Measurements from ENCODE around the gene C1S.

Gene C1S

DNA sequence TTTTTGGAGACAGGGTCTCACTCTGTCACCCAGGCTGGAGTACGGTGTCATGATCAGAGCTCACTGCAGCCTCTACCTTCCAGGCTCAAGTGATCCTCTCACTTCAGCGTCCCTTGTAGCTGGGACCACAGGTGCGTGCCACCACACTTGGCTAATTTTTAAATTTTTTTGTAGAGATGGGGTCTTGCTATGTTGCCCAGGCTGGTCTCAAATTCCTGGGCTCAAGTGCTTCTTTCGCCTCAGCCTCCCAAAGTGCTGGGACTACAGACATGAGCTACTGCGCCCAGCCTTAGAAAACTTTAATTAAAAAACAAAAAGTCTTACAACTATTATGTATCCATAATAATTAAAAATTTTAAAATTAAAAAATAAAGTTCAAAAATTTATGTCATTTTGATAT is 46.7 kb downstream of the C1S start:
- FAIRE-seq: peak; percentile 80

DNA sequence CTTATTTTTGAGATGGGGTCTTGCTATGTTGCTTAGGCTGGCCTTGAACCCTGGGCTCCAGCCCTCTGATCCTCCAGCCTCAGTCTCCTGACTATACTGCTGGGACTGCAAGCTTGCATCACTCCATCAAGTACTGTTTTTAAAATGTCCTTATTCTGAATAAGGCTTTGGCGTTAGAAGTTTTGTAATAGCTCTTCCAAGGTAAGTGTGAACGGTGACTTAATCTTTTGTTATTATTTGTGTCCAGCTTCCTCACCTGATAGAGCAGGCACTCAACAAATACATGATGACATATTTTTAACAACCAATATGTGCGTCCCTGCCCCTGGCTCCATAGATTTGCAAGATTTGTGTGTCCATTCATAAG is 47.1 kb downstream of the C1S start:
- no peak for FAIRE-seq

DNA sequence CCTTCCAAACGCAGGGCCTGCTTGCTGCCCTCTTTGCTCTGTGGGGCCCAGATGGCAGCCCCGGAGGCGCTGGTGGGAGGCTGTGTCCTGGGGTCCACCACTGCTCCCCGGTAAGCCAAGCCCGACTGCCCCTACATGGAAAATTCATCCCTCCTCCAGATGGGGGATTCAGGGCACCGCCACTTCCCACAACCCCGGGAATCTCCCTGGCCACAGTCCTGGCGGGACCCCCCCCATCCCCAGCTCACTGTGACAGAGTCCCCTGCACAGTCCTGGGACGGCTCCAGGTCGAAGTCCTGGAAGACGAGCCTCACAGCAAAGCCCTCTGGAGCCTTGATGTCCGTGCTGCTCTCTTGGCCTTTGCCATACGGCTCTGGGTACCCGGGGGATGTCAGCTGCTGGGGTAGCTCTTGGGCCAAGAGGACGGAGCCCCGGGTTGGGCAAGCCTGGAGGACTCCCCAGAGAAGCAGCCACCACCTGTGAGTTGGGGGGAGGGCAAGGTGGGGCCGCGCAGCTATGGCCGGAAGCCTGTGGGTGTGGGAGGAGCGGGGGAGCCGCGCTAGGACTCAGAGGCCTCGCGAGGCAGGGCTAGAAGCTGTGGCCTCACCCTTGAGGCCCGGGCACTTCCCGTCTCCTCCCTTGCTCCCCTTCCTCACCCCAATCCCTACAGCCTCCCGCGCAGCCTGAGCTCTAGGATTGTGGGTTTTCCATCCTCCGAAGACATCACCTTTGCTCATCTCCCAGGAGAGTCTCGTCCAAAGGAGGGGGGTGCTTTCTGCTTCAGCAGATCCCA is 47.7 kb downstream of the C1S start:
- FAIRE-seq: no peak

- FAIRE-seq: peak; percentile 30
Observed at GRCh38 chr12:7108796-7109571, 48.5 kb downstream of the C1S start, which contains the start of gene C1RL. Gene C1RL, minus strand, starts transcription at chr12:7109214. Its CDS starts 34 bp downstream, at chr12:7109180.

DNA sequence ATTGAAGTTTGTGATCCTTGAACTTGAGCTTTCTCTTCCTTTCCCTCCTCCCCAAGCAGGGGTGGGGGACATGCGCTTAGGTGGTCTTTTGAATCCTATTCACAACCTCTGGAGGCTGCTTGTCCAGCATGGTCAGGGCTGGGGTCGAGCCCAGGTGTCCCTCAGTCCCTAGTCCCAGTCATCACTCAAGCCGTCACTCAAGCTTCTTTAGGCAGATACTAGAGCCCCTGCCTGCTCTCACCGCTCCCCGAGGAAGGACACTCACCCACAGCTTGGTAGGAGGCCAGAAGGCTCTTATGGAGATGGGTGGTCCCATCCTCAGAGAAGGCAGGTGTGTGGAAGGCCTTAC is 49.0 kb downstream of the C1S start:
- no peak for FAIRE-seq

- no peak for FAIRE-seq
Observed at GRCh38 chr12:7110661-7111060, 50.1 kb downstream of the C1S start.

DNA sequence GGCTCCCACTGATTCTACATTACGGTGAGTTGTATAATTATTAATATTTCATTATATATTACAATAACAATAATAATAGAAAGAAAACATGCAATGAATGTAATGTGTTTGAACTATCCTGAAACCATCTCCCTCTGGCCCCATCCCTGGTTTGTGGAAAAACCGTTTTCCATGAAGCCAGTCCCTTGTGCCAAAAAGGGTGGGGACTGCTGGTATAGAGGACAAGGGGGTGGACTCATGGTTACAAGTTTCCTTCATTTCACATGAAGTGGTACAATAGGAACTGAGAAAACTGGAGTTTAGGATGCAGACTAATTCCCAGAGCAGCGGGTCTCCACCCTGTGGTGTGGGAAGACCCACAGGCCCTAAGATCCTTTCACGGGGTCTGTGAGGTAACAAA is 51.5 kb downstream of the C1S start:
- no peak for FAIRE-seq

GRCh38 chr12:7113389-7113871 is 52.9 kb downstream of the C1S start:
- peak; percentile 85 for FAIRE-seq

DNA sequence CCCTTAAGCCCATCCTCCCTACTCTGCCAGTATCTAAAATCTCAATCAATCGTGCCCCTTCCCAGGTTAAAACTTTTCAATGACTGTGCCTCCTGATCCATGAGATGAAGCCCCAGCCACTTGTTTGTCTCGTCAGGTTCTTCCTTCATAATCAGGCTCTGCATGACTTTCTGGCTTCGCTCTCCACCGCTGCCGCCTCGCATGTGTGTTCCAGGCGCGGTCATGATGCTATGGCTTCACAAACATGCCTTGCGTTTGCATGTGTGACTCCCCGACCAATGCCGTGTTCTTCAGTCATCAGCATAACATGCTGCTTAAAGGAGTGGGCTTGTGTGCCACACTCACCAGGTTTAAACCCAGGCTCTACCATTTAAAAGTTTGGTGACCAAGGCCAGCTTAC is 53.5 kb downstream of the C1S start:
- no peak for FAIRE-seq

GRCh38 chr12:7114851-7115250 is 54.3 kb downstream of the C1S start:
- no peak for FAIRE-seq

DNA sequence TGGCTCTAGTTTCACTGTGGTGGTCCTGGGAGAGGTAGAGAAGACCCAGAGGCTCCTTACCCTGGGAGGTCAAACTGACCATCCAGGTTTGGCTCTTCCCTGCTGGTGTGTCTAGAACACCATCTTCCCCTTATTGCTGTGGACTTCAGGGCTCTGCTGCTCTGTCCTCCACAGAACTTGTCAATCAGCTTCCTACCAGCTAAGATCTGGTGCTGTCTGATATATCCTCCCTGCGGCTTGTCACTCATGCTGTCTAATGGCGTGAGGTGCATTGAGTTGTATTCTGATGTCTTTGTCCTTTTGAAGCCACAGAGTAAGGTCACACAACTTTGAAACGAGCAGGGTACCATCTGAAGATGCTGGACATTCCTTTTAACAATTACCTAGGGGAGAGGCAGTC is 55.7 kb downstream of the C1S start:
- FAIRE-seq: no peak

- FAIRE-seq: no peak
Observed at GRCh38 chr12:7116916-7117315, 56.4 kb downstream of the C1S start.

DNA sequence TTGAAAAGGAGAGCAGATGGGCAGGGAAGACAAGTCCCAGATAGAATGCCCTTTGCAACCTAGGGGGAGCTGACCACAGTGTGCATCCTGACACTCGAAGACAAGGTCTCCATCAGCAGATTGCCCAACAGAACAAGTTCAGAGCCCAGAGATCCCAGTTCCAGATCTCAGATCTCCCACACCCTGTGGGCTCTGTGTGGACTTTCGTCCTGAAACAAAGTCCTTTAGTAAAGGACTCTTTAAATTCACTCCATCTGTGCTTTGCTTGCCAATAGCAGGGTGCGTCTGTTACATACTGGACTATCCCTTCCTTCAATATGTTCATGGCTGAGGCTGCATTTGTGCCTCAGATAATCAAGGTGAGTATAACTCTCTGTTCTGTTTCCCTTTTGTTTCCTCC is 57.2 kb downstream of the C1S start:
- no peak for FAIRE-seq

GRCh38 chr12:7118881-7119280 is 58.4 kb downstream of the C1S start:
- FAIRE-seq: no peak

DNA sequence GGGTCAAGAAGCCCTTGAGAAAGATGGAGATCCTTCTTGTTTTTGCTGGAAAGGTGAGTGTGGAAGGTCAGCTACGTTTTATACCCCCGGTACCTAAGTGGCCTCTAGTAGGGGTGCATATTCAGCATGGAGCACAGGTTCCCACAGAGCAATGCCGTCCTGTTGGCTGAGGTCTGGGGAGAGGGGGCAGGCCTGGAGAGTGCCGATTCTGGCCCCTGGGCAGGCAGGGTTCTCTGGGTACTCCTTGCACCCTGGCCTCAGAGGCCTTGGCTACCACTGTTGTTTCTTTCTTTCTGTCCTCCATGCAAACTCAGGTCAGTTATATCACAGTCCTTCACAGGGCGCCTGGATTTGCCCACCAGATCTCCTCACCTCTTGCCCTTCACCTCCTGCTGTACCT is 59.6 kb downstream of the C1S start:
- FAIRE-seq: no peak
